K562 (cell line): Measurements from ENCODE around the gene SEC61A1. TPM values are rescaled to one million over a fixed set of nuclear protein-coding genes. Genes with fewer than 3 reads are reported as not detected.

Source experiments
- ATF7 ChIP-seq: fragments of 450-650 bp; IDR thresholded peaks from 2 replicates; pipeline ENCODE4 v1.7.1; 2014; ENCODE audit warnings: mild to moderate bottlenecking, moderate library complexity
- BRF1 ChIP-seq: IDR thresholded peaks from 3 replicates; pipeline ENCODE4 v1.6.1; 2011; ENCODE audit warnings: borderline replicate concordance, mild to moderate bottlenecking; ENCODE audit not compliant: insufficient read length; ENCODE audit errors: extremely low read depth
- HNRNPH1 ChIP-seq: fragments of 200-400 bp; formaldehyde crosslinking; optimal IDR thresholded peaks from 2 replicates; pipeline ENCODE3; 2017; ENCODE audit warnings: low read depth, mild to moderate bottlenecking, low read length, moderate library complexity
- HNRNPUL1 ChIP-seq: fragments of 200-400 bp; formaldehyde crosslinking; IDR thresholded peaks from 2 replicates; pipeline ENCODE4 v1.6.1; 2017; ENCODE audit warnings: low read length
- KLF13 ChIP-seq: fragments of 450-650 bp; IDR thresholded peaks from 2 replicates; pipeline ENCODE4 v1.6.1; 2016; ENCODE audit warnings: missing genetic modification characterization, low read depth, mild to moderate bottlenecking, missing compliant biosample characterization, moderate library complexity, borderline replicate concordance
- KLF16 ChIP-seq: IDR thresholded peaks from 2 replicates; pipeline ENCODE4 v1.6.1; 2016; ENCODE audit warnings: antibody characterized with exemption
- MNT ChIP-seq, 2 experiments: fragments of 450-650 bp; conservative IDR thresholded peaks; 2 replicates each; pipeline ENCODE4 v1.6.1; 2017; ENCODE audit warnings: mild to moderate bottlenecking in 2 of 2, moderate library complexity in 2 of 2
- POLR3G ChIP-seq: IDR thresholded peaks from 2 replicates; pipeline ENCODE4 v1.6.1; 2011; ENCODE audit not compliant: insufficient read length, insufficient replicate concordance; ENCODE audit errors: extremely low read depth
- RBM34 ChIP-seq: fragments of 200-400 bp; formaldehyde crosslinking; IDR thresholded peaks from 2 replicates; pipeline ENCODE4 v1.6.1; 2018; ENCODE audit warnings: low read length, borderline replicate concordance; ENCODE audit not compliant: insufficient read depth
- RCOR1 ChIP-seq, 2 experiments: IDR thresholded peaks; 2 replicates each; pipeline ENCODE4 v1.6.1; 2012; ENCODE audit warnings: low read depth in 2 of 2, low read length in 2 of 2, borderline replicate concordance in 1 of 2, improper control_type of control experiment in 1 of 2
- RUNX1 ChIP-seq: sonication (generic); IDR thresholded peaks from 2 replicates; pipeline ENCODE4 v1.6.1; 2016; ENCODE audit warnings: antibody characterized with exemption, low read depth
- TGIF2 ChIP-seq: sonication (generic); formaldehyde crosslinking; IDR thresholded peaks from 2 replicates; pipeline ENCODE4 v1.8.1; 2022; ENCODE audit warnings: mild to moderate bottlenecking, missing genetic modification reagents, moderate library complexity
- THRA ChIP-seq: fragments of 450-650 bp; IDR thresholded peaks from 2 replicates; pipeline ENCODE4 v1.6.1; 2017; ENCODE audit warnings: mild to moderate bottlenecking, moderate library complexity
- XRCC3 ChIP-seq: fragments of 450-650 bp; IDR thresholded peaks from 2 replicates; pipeline ENCODE4 v1.6.1; 2017; ENCODE audit warnings: mild to moderate bottlenecking, moderate library complexity
- XRCC5 ChIP-seq: fragments of 200-400 bp; formaldehyde crosslinking; IDR thresholded peaks from 2 replicates; pipeline ENCODE4 v1.6.1; 2017; ENCODE audit warnings: low read depth, mild to moderate bottlenecking, low read length
- YY1 ChIP-seq, 3 experiments: IDR thresholded peaks; 2 replicates each; pipeline ENCODE4 v1.6.1; 2011; ENCODE audit warnings: low read length in 2 of 3, mild to moderate bottlenecking in 2 of 3, moderate library complexity in 2 of 3, borderline replicate concordance in 1 of 3, control low read depth in 1 of 3, low read depth in 1 of 3; ENCODE audit not compliant: insufficient read depth in 3 of 3, insufficient replicate concordance in 2 of 3, control insufficient read depth in 1 of 3, insufficient read length in 1 of 3; ENCODE audit errors: extremely low read depth in 1 of 3
- ZNF24 ChIP-seq: fragments of 450-650 bp; IDR thresholded peaks from 2 replicates; pipeline ENCODE4 v1.6.1; 2016
- ZNF551 ChIP-seq: fragments of 250-450 bp; sonication (Bioruptor Pico); IDR thresholded peaks from 2 replicates; pipeline ENCODE4 v1.5.0; 2021; ENCODE audit warnings: mild to moderate bottlenecking, moderate library complexity
- ZNF592 ChIP-seq: fragments of 450-650 bp; IDR thresholded peaks from 2 replicates; pipeline ENCODE4 v1.6.1; 2017; ENCODE audit warnings: antibody characterized with exemption, mild to moderate bottlenecking
- ZNF830 ChIP-seq: fragments of 250-450 bp; sonication (Bioruptor Pico); IDR thresholded peaks from 2 replicates; pipeline ENCODE4 v1.5.0; 2021; ENCODE audit warnings: mild to moderate bottlenecking
- polyA plus RNA-seq, 8 experiments: library from polyadenylated mRNA; depleted of rRNA in 4 of 8; stranded (reverse) in 5 of 8; unstranded in 3 of 8; fragments of >200 nt; fragmentation: Nextera tagmentation in 2 of 8; fragmentation: Illumina TruSeq in 1 of 8; extraction: Ambion mirVana in 2 of 8; extraction: Trizol in 1 of 8; gene quantifications; 2 replicates each; pipeline versions ENCODE4 v1.2.1 to v1.2.3, GENCODE V29; 2011 to 2014; ENCODE audit warnings: inconsistent platforms in 1 of 8, missing spikeins in 1 of 8
- total RNA-seq, 7 experiments: library from RNA; depleted of rRNA in 6 of 7; stranded (reverse); fragments of >200 nt in 6 of 7; fragmentation: Illumina TruSeq in 2 of 7; extraction: Trizol in 2 of 7; gene quantifications; 2 replicates each; pipeline versions ENCODE4 v1.2.1 to v1.2.3, GENCODE V29; 2011 to 2021; ENCODE audit warnings: low replicate concordance in 1 of 7

The SEC61A1 gene
- total and polyA plus RNA-seq, 9 of the 15 experiments (the other 6 are each of a cell fraction or from before 2014, with no cell fraction given): 1.9 to 140 (median 79.1) TPM

GRCh38 chr3:128075522-128076482 lies 23.6 kb downstream of the SEC61A1 start (continued):
- no peak for TF ChIP-seq RBM34
- no peak for TF ChIP-seq ZNF830 (CRISPR knock-in tag)
- TF ChIP-seq XRCC3: no peak
- TF ChIP-seq RUNX1: no peak
- no peak for TF ChIP-seq TGIF2
- no peak for TF ChIP-seq ZNF551 (CRISPR knock-in tag)
- no peak for TF ChIP-seq HNRNPUL1
- TF ChIP-seq ZNF24: no peak
- peak in 1 of 2 experiments; percentile 38; a peak in 1 of 4 replicates for TF ChIP-seq RCOR1 (IDR thresholded peaks at IDR 0.05; ENCODE audit: borderline replicate concordance in 1 of 2, low read depth in 2 of 2, low read length in 2 of 2)
- TF ChIP-seq XRCC5: peak; percentile 84; the same call in 1 of the 2 replicates
- TF ChIP-seq THRA: no peak
- TF ChIP-seq ZNF592: 0 out of 2 replicates have a peak, but pooled peaks have one; percentile 20
- TF ChIP-seq MNT (conservative IDR thresholded peaks at IDR 0.05): peak; percentile 30 to 73; a peak in 3 of 4 replicates
- no peak for TF ChIP-seq BRF1
- no peak for TF ChIP-seq POLR3G
- no peak for TF ChIP-seq KLF16
- peak; percentile 67; the same call in 1 of the 2 replicates for TF ChIP-seq KLF13
- TF ChIP-seq HNRNPH1: no peak
- peak; percentile 48 for TF ChIP-seq ATF7
- TF ChIP-seq YY1 (IDR thresholded peaks at IDR 0.05; ENCODE audit: borderline replicate concordance in 1 of 3, control insufficient read depth in 1 of 3, extremely low read depth in 1 of 3, insufficient read depth in 3 of 3, insufficient read length in 1 of 3, insufficient replicate concordance in 2 of 3, low read depth in 1 of 3, low read length in 2 of 3): no peak
